LNCaP clone FGC (cell line): ENCODE data around the gene KHDRBS2.

Source experiments
- DNase-seq: peaks from one replicate; pipeline ENCODE4 v3.0.0-alpha.2; 2011; ENCODE audit warnings: low read depth
- H3K4me3 ChIP-seq: 2 replicates; pipeline ENCODE4 v1.5.1; 2011; ENCODE audit warnings: mild to moderate bottlenecking, low read depth, low read length, control low read depth
- TF ChIP-seq, protein P1 (sequence below): IDR thresholded peaks from 2 replicates; pipeline ENCODE4 v1.5.1; 2012; ENCODE audit warnings: mild to moderate bottlenecking; ENCODE audit not compliant: control insufficient read depth, insufficient read depth; ENCODE audit errors: extremely low read depth

The KHDRBS2 gene

GRCh38 chr6:62090442-62091229 is 195.4 kb downstream of the KHDRBS2 start:
- TF ChIP-seq, protein P1, sequence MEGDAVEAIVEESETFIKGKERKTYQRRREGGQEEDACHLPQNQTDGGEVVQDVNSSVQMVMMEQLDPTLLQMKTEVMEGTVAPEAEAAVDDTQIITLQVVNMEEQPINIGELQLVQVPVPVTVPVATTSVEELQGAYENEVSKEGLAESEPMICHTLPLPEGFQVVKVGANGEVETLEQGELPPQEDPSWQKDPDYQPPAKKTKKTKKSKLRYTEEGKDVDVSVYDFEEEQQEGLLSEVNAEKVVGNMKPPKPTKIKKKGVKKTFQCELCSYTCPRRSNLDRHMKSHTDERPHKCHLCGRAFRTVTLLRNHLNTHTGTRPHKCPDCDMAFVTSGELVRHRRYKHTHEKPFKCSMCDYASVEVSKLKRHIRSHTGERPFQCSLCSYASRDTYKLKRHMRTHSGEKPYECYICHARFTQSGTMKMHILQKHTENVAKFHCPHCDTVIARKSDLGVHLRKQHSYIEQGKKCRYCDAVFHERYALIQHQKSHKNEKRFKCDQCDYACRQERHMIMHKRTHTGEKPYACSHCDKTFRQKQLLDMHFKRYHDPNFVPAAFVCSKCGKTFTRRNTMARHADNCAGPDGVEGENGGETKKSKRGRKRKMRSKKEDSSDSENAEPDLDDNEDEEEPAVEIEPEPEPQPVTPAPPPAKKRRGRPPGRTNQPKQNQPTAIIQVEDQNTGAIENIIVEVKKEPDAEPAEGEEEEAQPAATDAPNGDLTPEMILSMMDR: no peak
- no peak overlapping the region for H3K4me3 ChIP-seq
- DNase-seq: no peak

DNA sequence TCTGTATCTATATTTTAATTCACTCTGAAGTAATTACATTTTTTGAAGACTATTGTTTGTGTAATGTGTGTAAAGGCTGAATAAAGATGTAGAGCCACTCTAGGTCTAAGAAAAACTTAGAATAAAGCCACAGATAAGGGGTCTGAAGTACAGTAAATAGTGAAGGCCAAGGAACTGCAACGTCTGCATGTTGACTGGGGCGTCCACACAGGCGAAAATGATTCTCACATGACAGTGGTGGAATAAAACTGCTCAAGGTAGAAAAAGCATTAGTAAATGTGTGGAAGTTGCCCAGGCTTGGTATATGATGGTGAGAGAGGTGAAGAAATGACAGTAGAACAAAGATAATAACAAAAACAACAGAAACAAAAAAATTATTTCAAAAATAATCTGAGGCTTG is 196.2 kb downstream of the KHDRBS2 start:
- TF ChIP-seq, protein P1: no peak
- DNase-seq: no peak
- no peak overlapping the region for H3K4me3 ChIP-seq

- TF ChIP-seq, protein P1: no peak
Measured at GRCh38 chr6:62086047-62086446, 200.0 kb downstream of the KHDRBS2 start.

GRCh38 chr6:62075869-62076268 is 210.2 kb downstream of the KHDRBS2 start:
- TF ChIP-seq, protein P1: no peak
- DNase-seq: no peak
- H3K4me3 ChIP-seq: no peak overlapping the region

More at GRCh38 chr6:62086047-62086446, 200.0 kb downstream of the KHDRBS2 start:
- no peak overlapping the region for H3K4me3 ChIP-seq
- DNase-seq: no peak

DNA sequence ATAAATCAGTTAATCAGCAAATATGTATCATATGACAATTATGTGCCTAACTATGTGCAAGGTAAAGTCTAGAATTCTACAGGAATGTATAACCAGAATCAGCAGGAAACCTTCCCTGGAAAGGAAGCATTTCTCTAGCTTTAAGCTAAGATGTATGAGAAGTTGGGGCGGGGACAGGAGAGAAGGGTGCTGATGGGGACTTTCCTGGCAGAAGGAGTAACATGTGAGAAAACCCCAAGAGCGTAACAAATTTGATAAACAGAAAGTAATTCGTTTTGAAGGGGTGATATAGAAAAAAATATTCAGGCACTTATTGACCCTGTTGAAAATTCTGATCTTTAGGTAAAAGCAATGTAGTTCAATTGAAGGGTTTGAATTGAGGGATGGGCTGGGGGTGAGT is 226.1 kb downstream of the KHDRBS2 start:
- H3K4me3 ChIP-seq: no peak overlapping the region
- no peak for DNase-seq
- TF ChIP-seq, protein P1: no peak

GRCh38 chr6:62057300-62057699 is 228.7 kb downstream of the KHDRBS2 start:
- DNase-seq: no peak
- H3K4me3 ChIP-seq: no peak overlapping the region
- TF ChIP-seq, protein P1: no peak

GRCh38 chr6:62045502-62045901 is 240.5 kb downstream of the KHDRBS2 start:
- TF ChIP-seq, protein P1: no peak
- no peak for DNase-seq
- H3K4me3 ChIP-seq: no peak overlapping the region
